Tibial nerve (tissue), 4 donors: Measurements from ENCODE around the gene MED12L. TPM values are rescaled to one million over a fixed set of nuclear protein-coding genes. Genes with fewer than 3 reads are reported as not detected.

Experiments
- DNase-seq, 2 donors: peaks; one replicate each; pipeline ENCODE4 v3.0.0-alpha.2; 2019; ENCODE audit warnings: low spot score in 2 of 2
- H3K27ac ChIP-seq, 4 donors: fragments of 200-600 bp; sonication (generic) in 3 of 4; one replicate each; pipeline ENCODE4 v1.5.1; 2017 to 2019; ENCODE audit warnings: mild to moderate bottlenecking in 1 of 4
- H3K27me3 ChIP-seq, 2 donors: fragments of 200-600 bp; sonication (generic) in 1 of 2; one replicate each; pipeline versions ENCODE4 v1.5.1 to v1.6.0; 2017 to 2019
- H3K36me3 ChIP-seq, 3 donors: fragments of 200-600 bp; sonication (generic); one replicate each; pipeline ENCODE4 v1.5.1; 2018 to 2019
- H3K4me1 ChIP-seq, 4 donors: fragments of 200-600 bp; sonication (generic) in 3 of 4; one replicate each; pipeline ENCODE4 v1.5.1; 2017 to 2019
- H3K4me3 ChIP-seq, 4 donors: fragments of 200-600 bp; sonication (generic) in 3 of 4; one replicate each; pipeline ENCODE4 v1.5.1; 2017 to 2019; ENCODE audit warnings: mild to moderate bottlenecking in 1 of 4, moderate library complexity in 1 of 4
- H3K9me3 ChIP-seq, 4 donors: fragments of 200-600 bp; sonication (generic) in 3 of 4; one replicate each; pipeline ENCODE4 v1.5.1; 2017 to 2019
- CTCF ChIP-seq, 5 experiments: fragments of 200-600 bp in 3 of 5; fragments of 450-650 bp in 2 of 5; sonication (generic) in 3 of 5; IDR thresholded peaks; one replicate each; pipeline ENCODE4 v1.5.1; 2016 to 2019; ENCODE audit warnings: antibody characterized with exemption in 5 of 5, mild to moderate bottlenecking in 3 of 5, moderate library complexity in 2 of 5
- EP300 ChIP-seq, 2 donors: sonication (generic); formaldehyde crosslinking; IDR thresholded peaks; one replicate each; pipeline ENCODE4 v1.6.1; 2017; ENCODE audit warnings: antibody characterized with exemption in 2 of 2, mild to moderate bottlenecking in 1 of 2
- POLR2A ChIP-seq, 2 donors: fragments of 450-650 bp; IDR thresholded peaks; one replicate each; pipeline ENCODE4 v1.6.1; 2017; ENCODE audit warnings: antibody characterized with exemption in 2 of 2, mild to moderate bottlenecking in 2 of 2, moderate library complexity in 2 of 2
- WGBS, 2 donors: methylation state at CpG; one replicate each; pipeline ENCODE4 v1.1.5; 2018; 5-methylcytosine and 5-hydroxymethylcytosine counted together
- total RNA-seq, 4 donors: library from RNA; depleted of rRNA; stranded (reverse); fragments of >200 nt; gene quantifications; one replicate each; pipeline ENCODE4 v1.1.0, GENCODE V29; 2016

The MED12L gene
- total RNA-seq, 4 donors from 2014 or later: 1.2 to 5.9 (median 2.4) TPM

GRCh38 chr3:151423091-151423490 is 337.6 kb downstream of the MED12L start:
- Histone ChIP-seq H3K27ac (no peak overlapping the region), H3K4me1 (peaks cover 0 to 3% (median 0%) of the 10 kb centered on the region in 4 donors), H3K9me3 (no peaks in the 10 kb centered on the region), H3K4me3 (no peak overlapping the region), H3K27me3 (no peaks in the 10 kb centered on the region), H3K36me3 (no peaks in the 10 kb centered on the region)
- DNase-seq: no peak
- no peak for TF ChIP-seq CTCF (IDR thresholded peaks at IDR 0.05)
- no peak for TF ChIP-seq EP300 (IDR thresholded peaks at IDR 0.05)
- TF ChIP-seq POLR2A (IDR thresholded peaks at IDR 0.05): no peak
- WGBS, 2 donors: 90 to 92% methylated on average over 5 of the region's 5 CpGs

- WGBS, 2 donors: 66 to 74% methylated on average over 4 of the region's 4 CpGs
- no peaks in the 10 kb centered on the region for H3K27me3 ChIP-seq
- no peak for TF ChIP-seq POLR2A (IDR thresholded peaks at IDR 0.05)
- peak in 1 of 5 experiments; percentile 25 for TF ChIP-seq CTCF (IDR thresholded peaks at IDR 0.05)
- H3K36me3 ChIP-seq: no peaks in the 10 kb centered on the region
- DNase-seq: no peak
- H3K9me3 ChIP-seq: no peaks in the 10 kb centered on the region
- H3K27ac ChIP-seq: no peak overlapping the region
- no peak overlapping the region for H3K4me3 ChIP-seq
- H3K4me1 ChIP-seq: peaks cover 0 to 3% (median 0%) of the 10 kb centered on the region in 4 donors
Observed at GRCh38 chr3:151425627-151426340, 340.3 kb downstream of the MED12L start.

GRCh38 chr3:151426341-151426657 is 340.8 kb downstream of the MED12L start:
- H3K36me3 ChIP-seq: no peaks in the 10 kb centered on the region
- H3K4me3 ChIP-seq: no peak overlapping the region
- H3K27ac ChIP-seq: no peak overlapping the region
- no peaks in the 10 kb centered on the region for H3K9me3 ChIP-seq
- H3K27me3 ChIP-seq: no peaks in the 10 kb centered on the region
- peaks cover 0 to 3% (median 0%) of the 10 kb centered on the region in 4 donors for H3K4me1 ChIP-seq
- TF ChIP-seq EP300 (IDR thresholded peaks at IDR 0.05): no peak
- TF ChIP-seq POLR2A (IDR thresholded peaks at IDR 0.05): no peak
- TF ChIP-seq CTCF (IDR thresholded peaks at IDR 0.05): no peak
- no peak for DNase-seq

GRCh38 chr3:151428386-151428785 is 342.9 kb downstream of the MED12L start:
- Histone ChIP-seq H3K27me3 (no peaks in the 10 kb centered on the region), H3K9me3 (no peaks in the 10 kb centered on the region), H3K27ac (no peak overlapping the region), H3K4me1 (peaks cover 0 to 3% (median 0%) of the 10 kb centered on the region in 4 donors), H3K36me3 (no peaks in the 10 kb centered on the region), H3K4me3 (no peak overlapping the region)
- no peak for TF ChIP-seq CTCF (IDR thresholded peaks at IDR 0.05)
- TF ChIP-seq EP300 (IDR thresholded peaks at IDR 0.05): no peak
- TF ChIP-seq POLR2A (IDR thresholded peaks at IDR 0.05): no peak
- DNase-seq: no peak
- 92 to 93% methylated on average over 2 of the region's 2 CpGs for WGBS, 2 donors

GRCh38 chr3:151430821-151431484 is 345.5 kb downstream of the MED12L start:
- no peak for DNase-seq
- no peaks in the 10 kb centered on the region for H3K36me3 ChIP-seq
- no peak overlapping the region for H3K4me3 ChIP-seq
- H3K4me1 ChIP-seq: peaks cover 0 to 5% (median 0%) of the 10 kb centered on the region in 4 donors
- WGBS, 2 donors: 89 to 95% methylated on average over 5 of the region's 5 CpGs
- no peaks in the 10 kb centered on the region for H3K9me3 ChIP-seq
- H3K27ac ChIP-seq: no peak overlapping the region
- H3K27me3 ChIP-seq: no peaks in the 10 kb centered on the region
- TF ChIP-seq CTCF (IDR thresholded peaks at IDR 0.05): no peak
- no peak for TF ChIP-seq POLR2A (IDR thresholded peaks at IDR 0.05)
- no peak for TF ChIP-seq EP300 (IDR thresholded peaks at IDR 0.05)
